ENCODE data around the gene CIITA.

DNA sequence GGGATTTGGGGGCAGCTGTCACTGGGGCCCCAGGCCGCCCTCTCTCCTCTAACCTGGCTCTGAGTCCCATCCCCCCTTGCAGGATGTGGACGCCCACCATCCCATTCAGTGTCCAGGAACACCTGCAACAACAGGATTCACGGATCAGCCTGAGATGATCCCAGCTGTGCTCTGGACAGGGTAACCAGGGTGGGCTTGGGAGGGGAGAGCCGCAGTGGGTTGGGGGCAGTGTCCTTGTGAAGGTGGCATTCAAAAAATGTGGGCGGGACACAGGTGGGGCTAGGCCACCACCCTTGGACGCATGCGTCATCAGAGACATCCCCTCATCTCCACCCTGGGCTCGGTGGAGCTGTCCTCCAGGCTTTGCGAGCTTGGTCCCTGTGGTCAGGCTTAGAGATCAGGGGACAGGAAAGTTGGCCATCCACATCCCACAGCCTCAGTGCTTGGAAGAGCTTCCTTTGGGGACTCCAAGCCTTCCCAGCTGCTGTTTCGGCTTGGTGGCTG lies 46.2 kb downstream of the CIITA start:
- TF ChIP-seq, protein P1, sequence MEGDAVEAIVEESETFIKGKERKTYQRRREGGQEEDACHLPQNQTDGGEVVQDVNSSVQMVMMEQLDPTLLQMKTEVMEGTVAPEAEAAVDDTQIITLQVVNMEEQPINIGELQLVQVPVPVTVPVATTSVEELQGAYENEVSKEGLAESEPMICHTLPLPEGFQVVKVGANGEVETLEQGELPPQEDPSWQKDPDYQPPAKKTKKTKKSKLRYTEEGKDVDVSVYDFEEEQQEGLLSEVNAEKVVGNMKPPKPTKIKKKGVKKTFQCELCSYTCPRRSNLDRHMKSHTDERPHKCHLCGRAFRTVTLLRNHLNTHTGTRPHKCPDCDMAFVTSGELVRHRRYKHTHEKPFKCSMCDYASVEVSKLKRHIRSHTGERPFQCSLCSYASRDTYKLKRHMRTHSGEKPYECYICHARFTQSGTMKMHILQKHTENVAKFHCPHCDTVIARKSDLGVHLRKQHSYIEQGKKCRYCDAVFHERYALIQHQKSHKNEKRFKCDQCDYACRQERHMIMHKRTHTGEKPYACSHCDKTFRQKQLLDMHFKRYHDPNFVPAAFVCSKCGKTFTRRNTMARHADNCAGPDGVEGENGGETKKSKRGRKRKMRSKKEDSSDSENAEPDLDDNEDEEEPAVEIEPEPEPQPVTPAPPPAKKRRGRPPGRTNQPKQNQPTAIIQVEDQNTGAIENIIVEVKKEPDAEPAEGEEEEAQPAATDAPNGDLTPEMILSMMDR (IDR thresholded peaks at IDR 0.05), result no peak
- TF ChIP-seq ZFX (IDR thresholded peaks at IDR 0.05; ENCODE audit: borderline replicate concordance), result no peak
